ENCODE data around the gene MTM1.

MTM1 gene

GRCh38 chrX:150635952-150636351 is 67.5 kb downstream of the MTM1 start:
- no peak for TF ChIP-seq CTCF (IDR thresholded peaks at IDR 0.05; ENCODE audit: insufficient read depth, low read depth, low read length, missing control alignments)
- H3K4me3 ChIP-seq (ENCODE audit: low read length) = no peak overlapping the region
- peak; percentile 77 for DNase-seq (ENCODE audit: low read depth)

DNA sequence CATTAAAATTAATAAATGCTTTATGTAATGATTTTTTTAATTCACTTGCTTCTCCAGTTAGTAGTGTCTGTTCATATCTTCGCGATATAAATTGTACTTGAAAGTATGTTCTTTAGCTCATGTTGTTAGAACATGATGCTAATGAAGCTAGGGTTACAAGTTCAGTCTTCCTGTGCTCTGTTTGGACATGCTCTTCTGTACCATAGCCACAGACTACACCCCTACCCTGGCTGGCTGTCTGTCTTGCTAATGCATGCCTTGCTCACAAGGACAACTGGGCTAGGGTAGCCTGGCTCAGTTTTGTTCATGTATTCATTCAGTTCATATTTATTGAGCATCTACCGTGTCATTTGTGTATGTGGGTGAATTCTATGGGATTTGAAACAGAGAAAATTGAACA is 74.0 kb downstream of the MTM1 start:
- TF ChIP-seq CTCF (IDR thresholded peaks at IDR 0.05; ENCODE audit: insufficient read depth, low read depth, low read length, missing control alignments) = no peak
- no peak overlapping the region for H3K4me3 ChIP-seq (ENCODE audit: low read length)
- peak; percentile 73 for DNase-seq (ENCODE audit: low read depth)

GRCh38 chrX:150643271-150643670 is 74.8 kb downstream of the MTM1 start:
- TF ChIP-seq CTCF (IDR thresholded peaks at IDR 0.05; ENCODE audit: insufficient read depth, low read depth, low read length, missing control alignments) = no peak
- DNase-seq (ENCODE audit: low read depth) = peak; percentile 10
- H3K4me3 ChIP-seq (ENCODE audit: low read length) = no peak overlapping the region

DNA sequence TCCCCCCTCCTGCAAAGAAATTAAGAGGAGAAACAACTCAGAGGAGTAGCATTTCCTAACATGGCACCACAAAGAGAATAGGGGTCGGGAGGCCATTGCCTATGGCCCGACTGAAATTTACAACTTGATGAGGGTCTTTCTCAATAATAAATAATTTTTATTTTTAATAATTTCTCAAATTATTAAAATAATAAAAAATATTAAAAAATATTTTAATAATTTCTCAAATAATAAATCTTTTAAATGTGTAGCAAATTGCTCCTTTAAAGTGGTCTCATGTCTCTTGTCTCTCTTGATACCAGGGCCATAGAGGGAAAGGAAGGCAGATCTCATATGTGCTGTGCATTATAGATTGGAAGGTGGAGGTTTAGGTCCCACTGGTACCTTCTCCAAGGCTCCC is 75.5 kb downstream of the MTM1 start:
- DNase-seq (ENCODE audit: low read depth) = no peak
- TF ChIP-seq CTCF (IDR thresholded peaks at IDR 0.05; ENCODE audit: insufficient read depth, low read depth, low read length, missing control alignments) = no peak

DNA sequence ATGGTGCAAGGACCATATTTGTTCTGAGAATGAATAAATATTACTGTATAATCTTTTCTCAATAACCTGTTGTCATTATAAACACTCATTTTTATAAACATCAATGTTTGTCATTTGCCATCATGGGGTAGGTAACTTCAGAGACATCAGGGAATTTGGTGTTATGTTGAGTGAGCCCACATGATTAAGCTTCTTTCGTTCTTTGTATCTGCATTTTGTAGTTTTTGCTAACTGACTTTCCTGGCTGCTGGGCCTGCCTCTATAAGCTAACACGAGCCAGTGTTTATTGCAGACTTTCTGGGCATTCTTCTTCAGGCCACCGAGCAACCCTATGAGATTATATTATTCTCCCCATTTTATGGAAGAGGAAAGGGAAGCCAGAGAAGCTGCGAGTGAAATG is 76.0 kb downstream of the MTM1 start:
- DNase-seq (ENCODE audit: low read depth) = no peak
- H3K4me3 ChIP-seq (ENCODE audit: low read length) = no peak overlapping the region
- TF ChIP-seq CTCF (IDR thresholded peaks at IDR 0.05; ENCODE audit: insufficient read depth, low read depth, low read length, missing control alignments) = no peak

More for the DNA sequence above, 75.5 kb downstream of the MTM1 start:
- H3K4me3 ChIP-seq (ENCODE audit: low read length) = no peak overlapping the region

GRCh38 chrX:150647331-150647730 is 78.9 kb downstream of the MTM1 start:
- no peak for DNase-seq (ENCODE audit: low read depth)
- no peak for TF ChIP-seq CTCF (IDR thresholded peaks at IDR 0.05; ENCODE audit: insufficient read depth, low read depth, low read length, missing control alignments)
- no peak overlapping the region for H3K4me3 ChIP-seq (ENCODE audit: low read length)

DNA sequence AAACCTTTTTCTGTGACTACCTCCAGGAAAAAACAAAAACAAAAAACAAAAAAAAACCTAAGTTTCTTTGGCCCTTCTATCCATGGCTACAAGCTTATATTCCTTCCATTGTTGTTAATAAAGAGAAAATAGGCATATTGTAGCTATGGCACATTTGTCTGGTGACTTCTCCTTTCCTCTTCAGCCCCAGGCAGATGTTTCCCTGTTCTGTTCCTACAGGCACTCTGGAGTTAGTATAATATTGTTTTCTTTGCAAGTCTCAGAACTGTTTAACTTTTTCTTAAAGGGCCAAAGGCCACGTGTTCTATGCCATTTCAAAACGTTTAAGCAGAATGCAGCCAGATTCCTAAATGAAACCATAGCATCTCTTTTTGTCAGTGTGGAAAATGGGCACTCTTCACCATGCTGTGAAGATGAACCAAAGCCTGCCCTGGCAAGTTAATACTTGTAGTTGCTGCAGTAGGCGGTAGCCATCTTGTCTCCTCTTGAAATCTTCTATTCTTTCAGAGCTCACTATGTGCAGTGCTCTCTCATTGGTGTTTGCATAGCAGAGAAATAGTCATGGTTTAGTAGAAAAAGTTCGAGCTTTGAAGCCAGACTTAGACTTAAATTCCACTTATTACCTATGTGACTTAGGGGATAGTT is 80.0 kb downstream of the MTM1 start:
- no peak for TF ChIP-seq CTCF (IDR thresholded peaks at IDR 0.05; ENCODE audit: insufficient read depth, low read depth, low read length, missing control alignments)
- DNase-seq (ENCODE audit: low read depth) = peak; percentile 53

More for the DNA sequence above, 80.0 kb downstream of the MTM1 start:
- no peak overlapping the region for H3K4me3 ChIP-seq (ENCODE audit: low read length)

Data from epithelial cell of esophagus (primary cell).